C4-2B (cell line): ENCODE measurements around the gene MED22.

ENCODE experiments used
- CTCF ChIP-seq: fragments of 450-650 bp; conservative IDR thresholded peaks from 2 replicates; pipeline ENCODE4 v1.5.1; 2017; ENCODE audit warnings: mild to moderate bottlenecking
- ZFX ChIP-seq: fragments of 450-650 bp; IDR thresholded peaks from 2 replicates; pipeline ENCODE4 v1.6.1; 2017

GRCh38 chr9:133344979-133345378 lies 3.0 kb downstream of the MED22 start:
- no peak for TF ChIP-seq CTCF
- no peak for TF ChIP-seq ZFX
